Measurements from ENCODE around the gene SYDE2. TPM values are rescaled to one million over a fixed set of nuclear protein-coding genes. Genes with fewer than 3 reads are reported as not detected.

SYDE2 gene
- total RNA-seq, 3 donors from 2014 or later (not counting 1 experiment from before 2014, with no cell fraction given) = 0.11 to 0.35 TPM; not detected in 1

GRCh38 chr1:85228972-85229371 lies 28.2 kb upstream of the SYDE2 start:
- H3K27me3 ChIP-seq (ENCODE audit: control insufficient read depth, insufficient read depth, low read length) = no peaks in the 10 kb centered on the region
- Mint-ChIP-seq H3K36me3 (no peaks in the 10 kb centered on the region), H3K27ac (no peak overlapping the region), H3K9me3 (no peaks in the 10 kb centered on the region), H3K4me3 (no peak overlapping the region), H3K4me1 (no peaks in the 10 kb centered on the region), H3K27me3 (ENCODE audit: low read depth in 2 of 2) (peaks cover 7 to 26% of the 10 kb centered on the region in 2 donors)
- TF ChIP-seq, protein P1, sequence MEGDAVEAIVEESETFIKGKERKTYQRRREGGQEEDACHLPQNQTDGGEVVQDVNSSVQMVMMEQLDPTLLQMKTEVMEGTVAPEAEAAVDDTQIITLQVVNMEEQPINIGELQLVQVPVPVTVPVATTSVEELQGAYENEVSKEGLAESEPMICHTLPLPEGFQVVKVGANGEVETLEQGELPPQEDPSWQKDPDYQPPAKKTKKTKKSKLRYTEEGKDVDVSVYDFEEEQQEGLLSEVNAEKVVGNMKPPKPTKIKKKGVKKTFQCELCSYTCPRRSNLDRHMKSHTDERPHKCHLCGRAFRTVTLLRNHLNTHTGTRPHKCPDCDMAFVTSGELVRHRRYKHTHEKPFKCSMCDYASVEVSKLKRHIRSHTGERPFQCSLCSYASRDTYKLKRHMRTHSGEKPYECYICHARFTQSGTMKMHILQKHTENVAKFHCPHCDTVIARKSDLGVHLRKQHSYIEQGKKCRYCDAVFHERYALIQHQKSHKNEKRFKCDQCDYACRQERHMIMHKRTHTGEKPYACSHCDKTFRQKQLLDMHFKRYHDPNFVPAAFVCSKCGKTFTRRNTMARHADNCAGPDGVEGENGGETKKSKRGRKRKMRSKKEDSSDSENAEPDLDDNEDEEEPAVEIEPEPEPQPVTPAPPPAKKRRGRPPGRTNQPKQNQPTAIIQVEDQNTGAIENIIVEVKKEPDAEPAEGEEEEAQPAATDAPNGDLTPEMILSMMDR (IDR thresholded peaks at IDR 0.05) = no peak
- ATAC-seq (no peak), DNase-seq (no peak)
- no peak overlapping the region for H3K27ac ChIP-seq (ENCODE audit: low read length)
- WGBS (ENCODE audit: insufficient coverage) = 43% methylated on average over 1 of the region's 1 CpG
- no peaks in the 10 kb centered on the region for H3K9me3 ChIP-seq (ENCODE audit: control insufficient read depth, insufficient read depth, low read length)
- H3K4me3 ChIP-seq (ENCODE audit: low read length) = no peak overlapping the region
- H3K4me1 ChIP-seq (ENCODE audit: control insufficient read depth, insufficient read depth, low read length) = no peaks in the 10 kb centered on the region
- intact Hi-C loops (cut with micrococcal nuclease) = no loop called here
- H3K36me3 ChIP-seq (ENCODE audit: control insufficient read depth, insufficient read depth, low read length) = no peaks in the 10 kb centered on the region

DNA sequence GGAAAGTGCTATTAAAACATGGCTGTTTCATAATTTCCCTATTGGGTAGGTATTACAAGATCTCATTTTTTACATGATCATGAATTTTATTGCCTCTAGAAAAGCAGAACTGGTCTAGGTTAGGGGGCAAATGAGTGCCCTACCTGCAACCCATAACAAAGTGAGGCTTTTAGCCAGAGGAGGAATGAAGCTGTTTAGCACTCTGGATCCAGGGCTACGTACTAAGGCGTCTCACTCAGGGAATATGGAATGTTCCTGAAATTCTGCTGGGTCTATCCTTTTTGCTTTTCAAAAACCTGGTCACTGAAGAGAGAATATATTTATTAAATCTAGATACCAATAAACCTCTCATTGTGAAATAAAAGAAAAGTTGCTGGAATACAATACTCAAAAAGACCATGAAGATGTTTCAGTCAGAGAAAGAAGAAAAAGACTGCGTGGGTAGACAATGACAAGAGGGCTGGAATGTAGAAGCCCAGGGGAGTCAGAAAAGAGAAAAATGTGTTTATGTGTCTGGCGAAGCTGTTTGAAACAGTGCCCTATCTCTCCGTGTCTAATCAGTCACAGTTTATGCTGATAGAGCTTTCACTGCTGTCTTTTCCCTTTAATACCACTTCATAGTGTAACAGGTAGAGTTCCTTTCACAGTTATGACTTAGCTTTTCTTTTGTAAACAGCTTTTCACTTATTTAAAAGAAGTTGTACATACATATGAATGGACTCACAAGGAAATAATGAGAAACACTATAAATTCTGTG lies 25.0 kb upstream of the SYDE2 start:
- no peaks in the 10 kb centered on the region for H3K36me3 ChIP-seq (ENCODE audit: control insufficient read depth, insufficient read depth, low read length)
- DNase-seq (no peak), ATAC-seq (no peak)
- H3K27ac ChIP-seq (ENCODE audit: low read length) = no peak overlapping the region
- Mint-ChIP-seq H3K36me3 (no peaks in the 10 kb centered on the region), H3K27me3 (ENCODE audit: low read depth in 2 of 2) (peaks cover 9 to 37% of the 10 kb centered on the region in 2 donors), H3K9me3 (no peaks in the 10 kb centered on the region), H3K4me1 (no peaks in the 10 kb centered on the region), H3K27ac (no peak overlapping the region), H3K4me3 (no peak overlapping the region)
- H3K4me3 ChIP-seq (ENCODE audit: low read length) = no peak overlapping the region
- TF ChIP-seq, protein P1 (IDR thresholded peaks at IDR 0.05) = no peak
- WGBS (ENCODE audit: insufficient coverage) = 92% methylated on average over 5 of the region's 5 CpGs
- H3K9me3 ChIP-seq (ENCODE audit: control insufficient read depth, insufficient read depth, low read length) = no peaks in the 10 kb centered on the region
- intact Hi-C loops (cut with micrococcal nuclease) = no loop called here
- no peaks in the 10 kb centered on the region for H3K4me1 ChIP-seq (ENCODE audit: control insufficient read depth, insufficient read depth, low read length)
- H3K27me3 ChIP-seq (ENCODE audit: control insufficient read depth, insufficient read depth, low read length) = no peaks in the 10 kb centered on the region

DNA sequence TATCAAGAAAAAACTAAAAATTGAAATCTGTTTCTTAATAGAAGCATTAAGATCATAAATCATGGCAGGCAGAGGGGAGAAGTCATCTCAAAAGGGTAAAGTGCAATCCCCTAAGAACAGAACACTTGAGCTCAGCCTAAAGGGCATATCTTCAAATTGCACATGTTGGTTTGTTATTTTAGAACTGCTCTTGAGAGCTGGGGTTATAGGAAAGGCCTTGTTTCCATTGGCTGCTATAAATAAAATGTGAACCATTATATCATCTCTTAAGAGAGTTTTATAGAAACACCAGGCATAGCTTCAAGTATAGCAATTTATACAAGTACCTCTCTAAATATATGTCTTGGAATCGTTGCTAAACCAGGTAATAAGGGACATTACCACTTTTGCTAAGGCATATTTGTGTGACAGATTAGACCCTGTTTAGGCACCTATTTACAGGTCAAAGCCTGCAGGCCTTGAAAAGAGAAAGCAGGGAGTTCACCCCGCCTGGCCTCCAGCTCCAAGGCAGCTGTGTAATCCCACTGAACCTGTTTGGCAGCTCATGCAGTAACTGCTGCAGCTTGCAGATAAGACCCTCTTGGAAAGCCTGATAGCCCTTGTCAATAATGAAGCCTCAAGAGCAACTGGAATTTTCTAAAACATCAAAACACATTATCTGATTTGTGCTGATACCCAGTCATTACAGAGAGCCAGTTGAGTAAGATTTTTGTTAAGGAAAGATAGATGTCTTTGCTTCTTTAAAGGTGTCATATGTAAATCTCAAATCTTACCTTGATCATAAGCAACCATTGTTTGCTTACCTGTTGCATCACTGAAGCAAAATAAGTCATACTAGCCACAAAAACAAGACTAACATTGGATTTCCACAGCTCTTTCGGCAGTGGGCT lies 24.2 kb upstream of the SYDE2 start:
- Histone ChIP-seq H3K4me1 (ENCODE audit: control insufficient read depth, insufficient read depth, low read length) (no peaks in the 10 kb centered on the region), H3K4me3 (ENCODE audit: low read length) (no peak overlapping the region), H3K9me3 (ENCODE audit: control insufficient read depth, insufficient read depth, low read length) (no peaks in the 10 kb centered on the region), H3K27ac (ENCODE audit: low read length) (no peak overlapping the region), H3K36me3 (ENCODE audit: control insufficient read depth, insufficient read depth, low read length) (no peaks in the 10 kb centered on the region), H3K27me3 (ENCODE audit: control insufficient read depth, insufficient read depth, low read length) (no peaks in the 10 kb centered on the region)
- Mint-ChIP-seq H3K4me3 (no peak overlapping the region), H3K4me1 (no peaks in the 10 kb centered on the region), H3K27me3 (ENCODE audit: low read depth in 2 of 2) (peaks cover 9 to 45% of the 10 kb centered on the region in 2 donors), H3K9me3 (no peaks in the 10 kb centered on the region), H3K27ac (no peak overlapping the region), H3K36me3 (no peaks in the 10 kb centered on the region)
- 68% methylated on average over 2 of the region's 3 CpGs for WGBS (ENCODE audit: insufficient coverage)
- intact Hi-C loops (cut with micrococcal nuclease) = no loop called here
- ATAC-seq (no peak), DNase-seq (no peak)
- TF ChIP-seq, protein P1 (IDR thresholded peaks at IDR 0.05) = no peak
